WTC11 (cell line): ENCODE results near the gene TSC22D3.

Source experiments
- TF ChIP-seq, protein P1 (sequence below): fragments of 200-600 bp; IDR thresholded peaks from 2 replicates; pipeline ENCODE4 v1.8.0; 2022; ENCODE audit warnings: antibody characterized with exemption
- TF ChIP-seq, protein P2 (sequence below): sonication (generic); formaldehyde crosslinking; IDR thresholded peaks from 2 replicates; pipeline ENCODE4 v1.8.1; 2023; ENCODE audit warnings: mild to moderate bottlenecking, missing genetic modification reagents, moderate library complexity

DNA sequence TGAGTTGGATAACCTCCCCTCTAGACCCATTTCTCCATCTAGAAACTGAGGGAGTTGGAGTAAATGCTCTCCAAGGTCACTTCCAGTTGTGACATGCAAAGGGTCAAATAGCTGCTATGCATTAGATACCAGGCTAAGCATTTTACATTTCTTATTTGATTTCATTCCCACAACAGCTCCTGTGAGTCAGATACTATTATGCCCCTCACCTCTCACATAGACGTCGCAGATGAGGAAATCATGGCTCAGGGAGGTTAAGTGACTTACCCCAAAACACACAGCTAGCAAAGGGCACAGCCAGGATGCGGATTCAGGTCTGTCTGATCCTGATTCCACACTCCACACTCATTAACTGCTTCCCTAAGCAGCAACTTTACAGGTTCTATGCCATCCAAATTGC, 89.6 kb downstream of the TSC22D3 start:
- TF ChIP-seq, protein P1, sequence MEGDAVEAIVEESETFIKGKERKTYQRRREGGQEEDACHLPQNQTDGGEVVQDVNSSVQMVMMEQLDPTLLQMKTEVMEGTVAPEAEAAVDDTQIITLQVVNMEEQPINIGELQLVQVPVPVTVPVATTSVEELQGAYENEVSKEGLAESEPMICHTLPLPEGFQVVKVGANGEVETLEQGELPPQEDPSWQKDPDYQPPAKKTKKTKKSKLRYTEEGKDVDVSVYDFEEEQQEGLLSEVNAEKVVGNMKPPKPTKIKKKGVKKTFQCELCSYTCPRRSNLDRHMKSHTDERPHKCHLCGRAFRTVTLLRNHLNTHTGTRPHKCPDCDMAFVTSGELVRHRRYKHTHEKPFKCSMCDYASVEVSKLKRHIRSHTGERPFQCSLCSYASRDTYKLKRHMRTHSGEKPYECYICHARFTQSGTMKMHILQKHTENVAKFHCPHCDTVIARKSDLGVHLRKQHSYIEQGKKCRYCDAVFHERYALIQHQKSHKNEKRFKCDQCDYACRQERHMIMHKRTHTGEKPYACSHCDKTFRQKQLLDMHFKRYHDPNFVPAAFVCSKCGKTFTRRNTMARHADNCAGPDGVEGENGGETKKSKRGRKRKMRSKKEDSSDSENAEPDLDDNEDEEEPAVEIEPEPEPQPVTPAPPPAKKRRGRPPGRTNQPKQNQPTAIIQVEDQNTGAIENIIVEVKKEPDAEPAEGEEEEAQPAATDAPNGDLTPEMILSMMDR: no peak
- TF ChIP-seq, protein P2, sequence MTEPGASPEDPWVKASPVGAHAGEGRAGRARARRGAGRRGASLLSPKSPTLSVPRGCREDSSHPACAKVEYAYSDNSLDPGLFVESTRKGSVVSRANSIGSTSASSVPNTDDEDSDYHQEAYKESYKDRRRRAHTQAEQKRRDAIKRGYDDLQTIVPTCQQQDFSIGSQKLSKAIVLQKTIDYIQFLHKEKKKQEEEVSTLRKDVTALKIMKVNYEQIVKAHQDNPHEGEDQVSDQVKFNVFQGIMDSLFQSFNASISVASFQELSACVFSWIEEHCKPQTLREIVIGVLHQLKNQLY: no peak
